Osteocyte (in vitro differentiated cells): Measurements from ENCODE around the gene GRP. TPM values are rescaled to one million over a fixed set of nuclear protein-coding genes. Genes with fewer than 3 reads are reported as not detected.

Source experiments
- DNase-seq: peaks from one replicate; pipeline ENCODE4 v3.0.0; 2021; ENCODE audit warnings: mixed read lengths; ENCODE audit not compliant: unreplicated experiment; ENCODE audit errors: extremely low spot score
- H3K27ac Mint-ChIP-seq: one replicate; pipeline ENCODE4 v1.8.0; 2021; ENCODE audit warnings: mild to moderate bottlenecking, mixed read lengths; ENCODE audit not compliant: unreplicated experiment
- H3K27me3 Mint-ChIP-seq: one replicate; pipeline ENCODE4 v1.8.0; 2021; ENCODE audit warnings: mixed read lengths; ENCODE audit not compliant: unreplicated experiment
- H3K36me3 Mint-ChIP-seq: one replicate; pipeline ENCODE4 v1.8.0; 2021; ENCODE audit warnings: mixed read lengths; ENCODE audit not compliant: unreplicated experiment
- H3K4me1 Mint-ChIP-seq: one replicate; pipeline ENCODE4 v1.8.0; 2021; ENCODE audit warnings: mixed read lengths; ENCODE audit not compliant: unreplicated experiment
- H3K4me3 Mint-ChIP-seq: one replicate; pipeline ENCODE4 v1.8.0; 2021; ENCODE audit warnings: mild to moderate bottlenecking, moderate library complexity, mixed read lengths; ENCODE audit not compliant: unreplicated experiment
- H3K9me3 Mint-ChIP-seq: one replicate; pipeline ENCODE4 v1.8.0; 2021; ENCODE audit warnings: mixed read lengths; ENCODE audit not compliant: unreplicated experiment
- CTCF ChIP-seq: fragments of 200-600 bp; sonication (generic); IDR thresholded peaks from 2 replicates; pipeline ENCODE4 v1.5.0; 2021; ENCODE audit warnings: antibody characterized with exemption, mild to moderate bottlenecking, moderate library complexity
- total RNA-seq: library from RNA; stranded (reverse); gene quantifications from 2 replicates; pipeline ENCODE4 v1.2.1, GENCODE V29; 2021

The GRP gene
- total RNA-seq, 1 donor from 2014 or later, result not detected

- DNase-seq, result no peak
- Mint-ChIP-seq H3K4me1 (no peaks in the 10 kb centered on the region), H3K9me3 (no peaks in the 10 kb centered on the region), H3K27ac (no peak overlapping the region), H3K27me3 (peaks cover 91% of the 10 kb centered on the region), H3K4me3 (no peak overlapping the region), H3K36me3 (no peaks in the 10 kb centered on the region)
- TF ChIP-seq CTCF, result no peak
These were observed 8.3 kb upstream of the GRP start for GRCh38 chr18:59211629-59212028.

GRCh38 chr18:59218018-59218417 is 1.9 kb upstream of the GRP start:
- Mint-ChIP-seq H3K4me3 (no peak overlapping the region), H3K27me3 (peaks cover 87% of the 10 kb centered on the region), H3K27ac (no peak overlapping the region), H3K36me3 (no peaks in the 10 kb centered on the region), H3K4me1 (peaks cover 17% of the 10 kb centered on the region), H3K9me3 (no peaks in the 10 kb centered on the region)
- DNase-seq, result no peak
- TF ChIP-seq CTCF, result no peak

- TF ChIP-seq CTCF, result no peak
- Mint-ChIP-seq H3K9me3 (no peaks in the 10 kb centered on the region), H3K36me3 (no peaks in the 10 kb centered on the region), H3K27ac (no peak overlapping the region), H3K4me3 (peak overlapping the region; percentile 58), H3K4me1 (peaks cover 17% of the 10 kb centered on the region), H3K27me3 (peaks cover 91% of the 10 kb centered on the region)
- DNase-seq, result no peak
These were observed 316 bp downstream of the GRP start for GRCh38 chr18:59220164-59220783.

GRCh38 chr18:59220784-59221765 is 1.1 kb downstream of the GRP start:
- no peak for TF ChIP-seq CTCF
- no peak for DNase-seq
- Mint-ChIP-seq H3K27ac (no peak overlapping the region), H3K27me3 (peaks cover 93% of the 10 kb centered on the region), H3K4me3 (peak overlapping the region; percentile 58), H3K4me1 (peaks cover 17% of the 10 kb centered on the region), H3K9me3 (no peaks in the 10 kb centered on the region), H3K36me3 (no peaks in the 10 kb centered on the region)

GRCh38 chr18:59222341-59222740 is 2.4 kb downstream of the GRP start:
- H3K4me1 Mint-ChIP-seq, result peaks cover 17% of the 10 kb centered on the region
- no peaks in the 10 kb centered on the region for H3K36me3 Mint-ChIP-seq
- no peak for TF ChIP-seq CTCF
- H3K27me3 Mint-ChIP-seq, result peaks cover 93% of the 10 kb centered on the region
- no peak overlapping the region for H3K27ac Mint-ChIP-seq
- no peak overlapping the region for H3K4me3 Mint-ChIP-seq
- DNase-seq, result no peak
- H3K9me3 Mint-ChIP-seq, result no peaks in the 10 kb centered on the region
